ENCODE measurements around the gene ABCC5.
"Not testable (repeated sequence)": the region's sequence is repeated elsewhere in the genome, so short reads cannot be mapped to it uniquely, and the experiment has no call there.

Gene ABCC5

GRCh38 chr3:184011230-184011876 lies 6.3 kb downstream of the ABCC5 start:
- H3K36me3 ChIP-seq (ENCODE audit: control insufficient read depth, low read length), result peaks cover 6% of the 10 kb centered on the region; the same call in 1 of the 2 replicates
- no peak overlapping the region for H3K4me2 ChIP-seq (ENCODE audit: low read length)
- H4K20me1 ChIP-seq (ENCODE audit: control insufficient read depth, insufficient read depth, low read depth, low read length), result no peaks in the 10 kb centered on the region
- peaks cover 24% of the 10 kb centered on the region for H3K4me1 ChIP-seq (ENCODE audit: control insufficient read depth, low read length)
- H3K79me2 ChIP-seq (ENCODE audit: control insufficient read depth, low read length), result no peaks in the 10 kb centered on the region
- TF ChIP-seq EZH2phosphoT487 (IDR thresholded peaks at IDR 0.05; ENCODE audit: borderline replicate concordance, low read length) (no peak), CTCF (IDR thresholded peaks at IDR 0.05; ENCODE audit: low read depth, low read length, poor library complexity, severe bottlenecking) (no peak)
- no peaks in the 10 kb centered on the region for H3K27me3 ChIP-seq (ENCODE audit: control insufficient read depth, low read length)
- H3K27ac ChIP-seq (ENCODE audit: low read depth, low read length), result no peak overlapping the region
- H3K9me2 ChIP-seq (replicated peaks; ENCODE audit: control insufficient read depth, low read length), result no peaks in the 10 kb centered on the region
- no peak overlapping the region for H3K4me3 ChIP-seq (ENCODE audit: low read length)
- H3F3A ChIP-seq (ENCODE audit: control insufficient read depth, insufficient read depth), result no peaks in the 10 kb centered on the region
- no peaks in the 10 kb centered on the region for H3K9me3 ChIP-seq (ENCODE audit: control insufficient read depth, insufficient read depth, low read length)

GRCh38 chr3:184008161-184008560 lies 9.5 kb downstream of the ABCC5 start:
- no peaks in the 10 kb centered on the region for H3K36me3 ChIP-seq (ENCODE audit: control insufficient read depth, low read length)
- H3F3A ChIP-seq (ENCODE audit: control insufficient read depth, insufficient read depth), result no peaks in the 10 kb centered on the region
- no peaks in the 10 kb centered on the region for H3K79me2 ChIP-seq (ENCODE audit: control insufficient read depth, low read length)
- peak overlapping the region; percentile 49 for H3K4me2 ChIP-seq (ENCODE audit: low read length)
- H3K27ac ChIP-seq (ENCODE audit: low read depth, low read length), result no peak overlapping the region
- H3K9me2 ChIP-seq (replicated peaks; ENCODE audit: control insufficient read depth, low read length), result no peaks in the 10 kb centered on the region
- no peaks in the 10 kb centered on the region for H3K9me3 ChIP-seq (ENCODE audit: control insufficient read depth, insufficient read depth, low read length)
- no peaks in the 10 kb centered on the region for H3K27me3 ChIP-seq (ENCODE audit: control insufficient read depth, low read length)
- H3K4me3 ChIP-seq (ENCODE audit: low read length), result no peak overlapping the region
- H3K4me1 ChIP-seq (ENCODE audit: control insufficient read depth, low read length), result peaks cover 29% of the 10 kb centered on the region
- H4K20me1 ChIP-seq (ENCODE audit: control insufficient read depth, insufficient read depth, low read depth, low read length), result no peaks in the 10 kb centered on the region
- TF ChIP-seq CTCF (IDR thresholded peaks at IDR 0.05; ENCODE audit: low read depth, low read length, poor library complexity, severe bottlenecking), result no peak
- TF ChIP-seq EZH2phosphoT487 (IDR thresholded peaks at IDR 0.05; ENCODE audit: borderline replicate concordance, low read length), result no peak

GRCh38 chr3:184007143-184007813 lies 10.4 kb downstream of the ABCC5 start:
- H4K20me1 ChIP-seq (ENCODE audit: control insufficient read depth, insufficient read depth, low read depth, low read length); H3K4me3 ChIP-seq (ENCODE audit: low read length); H3F3A ChIP-seq (ENCODE audit: control insufficient read depth, insufficient read depth); H3K9me3 ChIP-seq (ENCODE audit: control insufficient read depth, insufficient read depth, low read length); H3K79me2 ChIP-seq (ENCODE audit: control insufficient read depth, low read length); H3K27ac ChIP-seq (ENCODE audit: low read depth, low read length); H3K9me2 ChIP-seq (replicated peaks; ENCODE audit: control insufficient read depth, low read length); H3K36me3 ChIP-seq (ENCODE audit: control insufficient read depth, low read length); H3K27me3 ChIP-seq (ENCODE audit: control insufficient read depth, low read length): not testable (repeated sequence)
- peaks cover 29% of the 10 kb centered on the region for H3K4me1 ChIP-seq (ENCODE audit: control insufficient read depth, low read length)
- peak overlapping the region; percentile 49 for H3K4me2 ChIP-seq (ENCODE audit: low read length)

GRCh38 chr3:184005941-184006507 lies 11.7 kb downstream of the ABCC5 start:
- Histone ChIP-seq H3K36me3 (ENCODE audit: control insufficient read depth, low read length) (no peaks in the 10 kb centered on the region), H3K27ac (ENCODE audit: low read depth, low read length) (no peak overlapping the region), H4K20me1 (ENCODE audit: control insufficient read depth, insufficient read depth, low read depth, low read length) (no peaks in the 10 kb centered on the region)

More at GRCh38 chr3:184005941-184006507, 11.7 kb downstream of the ABCC5 start:
- Histone ChIP-seq H3K4me3 (ENCODE audit: low read length) (peak overlapping the region; percentile 20), H3K4me1 (ENCODE audit: control insufficient read depth, low read length) (peaks cover 29% of the 10 kb centered on the region), H3K9me2 (replicated peaks; ENCODE audit: control insufficient read depth, low read length) (no peaks in the 10 kb centered on the region), H3K79me2 (ENCODE audit: control insufficient read depth, low read length) (no peaks in the 10 kb centered on the region), H3K4me2 (ENCODE audit: low read length) (peak overlapping the region; percentile 49), H3F3A (ENCODE audit: control insufficient read depth, insufficient read depth) (no peaks in the 10 kb centered on the region), H3K9me3 (ENCODE audit: control insufficient read depth, insufficient read depth, low read length) (no peaks in the 10 kb centered on the region), H3K27me3 (ENCODE audit: control insufficient read depth, low read length) (no peaks in the 10 kb centered on the region)
- TF ChIP-seq CTCF (IDR thresholded peaks at IDR 0.05; ENCODE audit: low read depth, low read length, poor library complexity, severe bottlenecking) (no peak), EZH2phosphoT487 (IDR thresholded peaks at IDR 0.05; ENCODE audit: borderline replicate concordance, low read length) (no peak)
